Limb (tissue), 2 donors: ENCODE data around the gene EFS.
"Not testable (repeated sequence)": the region's sequence is repeated elsewhere in the genome, so short reads cannot be mapped to it uniquely, and the experiment has no call there.

Source experiments
- DNase-seq, 2 donors: peaks; one replicate each; pipeline ENCODE4 v3.0.0-alpha.2; 2016; ENCODE audit errors: extremely low spot score in 2 of 2

The EFS gene

GRCh38 chr14:23327947-23328744, 36.8 kb downstream of the EFS start:
- peak; percentile 73 to 77 for DNase-seq

- DNase-seq, result no peak
Observed at GRCh38 chr14:23326491-23327332, 38.3 kb downstream of the EFS start.

- not testable (repeated sequence) for DNase-seq
Observed at GRCh38 chr14:23325746-23326145, 39.2 kb downstream of the EFS start.

GRCh38 chr14:23324993-23325392, 40.0 kb downstream of the EFS start:
- no peak for DNase-seq

- no peak for DNase-seq
Observed at GRCh38 chr14:23324455-23324846, 40.5 kb downstream of the EFS start.

- DNase-seq, result no peak
Observed at GRCh38 chr14:23323838-23324454, 41.0 kb downstream of the EFS start.

GRCh38 chr14:23322568-23323517, 42.1 kb downstream of the EFS start:
- DNase-seq, result no peak

GRCh38 chr14:23321572-23322547, 43.1 kb downstream of the EFS start:
- DNase-seq, result peak; percentile 30 to 67

GRCh38 chr14:23320584-23321571, 44.1 kb downstream of the EFS start, which contains the start of gene PABPN1:
PABPN1 (plus strand) TSS chr14:23321457; CDS start chr14:23321470, 13 bp downstream.
- peak; percentile 99 for DNase-seq

- no peak for DNase-seq
Observed at GRCh38 chr14:23319746-23320583, 45.0 kb downstream of the EFS start.

GRCh38 chr14:23316300-23316699, 48.7 kb downstream of the EFS start:
- DNase-seq, result no peak

GRCh38 chr14:23310546-23310945, 54.4 kb downstream of the EFS start:
- no peak for DNase-seq

GRCh38 chr14:23308721-23309445, 56.1 kb downstream of the EFS start:
- no peak for DNase-seq

- DNase-seq, result no peak
Observed at GRCh38 chr14:23307687-23308644, 57.0 kb downstream of the EFS start.

GRCh38 chr14:23307146-23307530, 57.8 kb downstream of the EFS start:
- DNase-seq, result no peak
